Umbilical cord (tissue), 2 donors: Measurements from ENCODE around the gene OR10H3. TPM values are rescaled to one million over a fixed set of nuclear protein-coding genes. Genes with fewer than 3 reads are reported as not detected.
A peak's percentile ranks its signal among the peaks of the same experiment; 100 is the strongest.
"Not testable (repeated sequence)": the region's sequence is repeated elsewhere in the genome, so short reads cannot be mapped to it uniquely, and the experiment has no call there.

Experiments
- DNase-seq: peaks from one replicate; pipeline ENCODE4 v3.0.0-alpha.2; 2015; ENCODE audit warnings: low spot score
- total RNA-seq: library from RNA; depleted of rRNA; stranded (reverse); fragments of >200 nt; gene quantifications from one replicate; pipeline ENCODE4 v1.2.3, GENCODE V29; 2014; ENCODE audit warnings: low replicate concordance; ENCODE audit not compliant: insufficient read depth

The OR10H3 gene, protein sequence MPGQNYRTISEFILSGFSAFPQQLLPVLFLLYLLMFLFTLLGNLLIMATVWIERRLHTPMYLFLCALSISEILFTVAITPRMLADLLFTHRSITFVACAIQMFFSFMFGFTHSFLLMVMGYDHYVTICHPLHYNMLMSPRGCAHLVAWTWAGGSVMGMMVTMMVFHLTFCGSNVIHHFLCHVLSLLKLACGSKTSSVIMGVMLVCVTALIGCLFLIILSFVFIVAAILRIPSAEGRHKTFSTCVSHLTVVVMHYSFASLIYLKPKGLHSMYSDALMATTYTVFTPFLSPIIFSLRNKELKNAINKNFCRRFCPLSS
- total RNA-seq, result not detected

DNA sequence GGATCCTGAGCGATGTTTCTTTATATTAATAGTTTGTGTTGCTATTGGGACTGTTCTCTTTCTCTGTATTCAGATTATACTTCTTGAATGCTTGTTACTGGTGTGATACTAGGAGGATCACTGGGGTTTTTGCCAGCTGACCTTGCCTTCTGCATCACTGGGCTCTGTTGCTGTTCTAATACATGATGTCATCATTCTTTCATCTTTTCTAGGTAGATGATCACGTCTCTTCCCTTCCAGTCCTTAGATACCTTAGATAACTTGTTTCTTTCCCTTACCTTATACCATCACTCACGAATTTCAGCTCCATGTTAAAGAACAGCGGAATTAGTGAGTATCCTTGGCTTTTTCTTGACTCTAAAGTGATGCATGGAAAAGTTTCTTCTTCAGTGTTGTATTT, at the start of gene OR10H3:
Gene OR10H3 (plus strand): TSS at position 264 of the 400 bp plus-strand sequence. CDS start 3,408 bp downstream, outside the sequence.
- DNase-seq, result no peak

DNA sequence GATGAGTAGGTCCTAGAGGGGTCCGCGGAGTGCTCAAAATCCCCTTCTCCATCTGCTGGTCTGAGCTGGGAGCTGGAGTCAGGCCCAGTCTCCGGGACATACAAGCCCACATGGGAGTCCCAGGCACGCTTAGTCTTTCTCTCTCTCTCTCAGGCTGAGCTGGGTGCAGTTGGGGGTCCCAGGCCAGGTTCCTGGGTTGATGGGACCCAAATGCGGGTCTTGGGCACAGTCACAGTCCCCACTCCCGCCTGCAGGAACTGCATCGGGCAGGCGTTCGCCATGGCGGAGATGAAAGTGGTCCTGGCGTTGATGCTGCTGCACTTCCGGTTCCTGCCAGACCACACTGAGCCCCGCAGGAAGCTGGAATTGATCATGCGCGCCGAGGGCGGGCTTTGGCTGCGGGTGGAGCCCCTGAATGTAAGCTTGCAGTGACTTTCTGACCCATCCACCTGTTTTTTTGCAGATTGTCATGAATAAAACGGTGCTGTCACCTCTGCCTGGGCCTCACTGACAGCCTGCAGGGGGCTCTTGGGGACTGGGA, 41.1 kb upstream of the OR10H3 start:
- no peak for DNase-seq

DNA sequence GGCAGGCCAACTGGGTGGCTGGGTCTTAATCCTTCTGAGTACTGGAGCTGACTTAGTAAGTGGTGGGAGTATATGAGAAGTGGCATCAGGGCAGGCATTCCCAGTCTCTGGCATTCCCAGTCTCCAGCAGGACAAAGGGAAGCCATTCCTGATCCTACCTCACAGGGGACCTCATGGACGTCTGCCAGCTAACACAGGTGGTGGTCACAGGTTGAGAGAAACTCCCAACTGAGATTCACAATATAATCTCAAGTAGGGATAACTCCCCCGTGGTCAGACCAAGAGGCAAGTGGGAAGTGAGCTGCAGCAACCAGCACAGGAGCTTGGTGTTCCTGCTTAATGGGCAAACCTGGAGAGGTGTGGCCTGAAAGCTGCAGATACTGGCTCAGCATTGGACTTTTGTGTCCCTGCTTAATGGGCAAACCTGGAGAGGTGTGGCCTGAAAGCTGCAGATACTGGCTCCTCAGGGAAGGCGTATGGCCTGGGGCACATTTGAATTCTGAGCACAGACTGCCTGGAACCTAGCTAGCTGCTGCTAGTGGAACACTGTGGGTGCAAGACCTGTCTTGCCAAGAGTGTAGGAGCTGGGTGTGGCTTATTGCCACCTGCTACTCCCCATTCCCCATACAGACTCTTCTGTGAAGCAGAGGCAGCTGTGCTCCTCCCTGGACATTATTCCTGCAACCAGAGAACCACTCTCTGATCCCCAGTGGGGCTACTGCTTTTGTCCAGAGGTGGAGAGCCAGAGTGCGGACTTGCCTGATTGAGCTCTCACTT, 35.8 kb upstream of the OR10H3 start:
- DNase-seq, result peak; percentile 38

DNA sequence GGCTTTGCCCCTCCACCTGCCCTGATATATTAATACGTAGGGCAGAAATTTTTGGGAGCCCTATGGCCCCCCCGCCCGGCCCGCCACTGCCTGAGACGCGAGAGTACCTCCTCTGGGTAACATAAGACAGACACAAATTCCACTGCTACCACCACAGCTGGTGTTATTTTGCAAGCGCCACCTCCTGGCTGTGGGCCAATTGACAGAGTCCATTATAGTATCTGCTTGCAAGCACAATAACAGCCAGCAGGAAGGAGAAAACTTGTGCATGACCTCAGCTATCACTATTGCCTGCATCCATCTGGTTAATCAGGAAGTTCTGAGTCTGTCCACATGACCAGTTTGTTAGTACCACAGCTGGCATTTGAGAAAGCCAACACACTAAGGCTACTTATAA, 35.3 kb upstream of the OR10H3 start:
- DNase-seq, result peak; percentile 87

DNA sequence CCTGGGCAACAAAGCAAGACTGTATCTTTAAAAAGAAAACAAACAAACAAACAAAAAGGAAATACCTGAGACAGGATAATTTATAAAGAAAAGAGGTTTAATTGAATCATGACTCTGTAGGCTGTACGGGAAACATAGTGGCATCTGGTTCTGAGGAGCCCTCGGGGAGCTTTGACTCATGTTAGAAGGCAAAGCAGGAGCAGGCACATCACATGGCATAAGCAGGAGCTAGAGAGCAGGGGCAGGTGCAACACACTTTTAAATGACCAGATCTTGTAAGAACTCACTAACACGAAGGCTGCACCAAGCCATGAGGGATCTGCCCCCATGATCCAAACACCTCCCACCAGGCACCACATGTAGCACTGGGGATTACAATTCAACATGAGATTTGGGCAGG, 23.1 kb upstream of the OR10H3 start:
- DNase-seq, result no peak

DNA sequence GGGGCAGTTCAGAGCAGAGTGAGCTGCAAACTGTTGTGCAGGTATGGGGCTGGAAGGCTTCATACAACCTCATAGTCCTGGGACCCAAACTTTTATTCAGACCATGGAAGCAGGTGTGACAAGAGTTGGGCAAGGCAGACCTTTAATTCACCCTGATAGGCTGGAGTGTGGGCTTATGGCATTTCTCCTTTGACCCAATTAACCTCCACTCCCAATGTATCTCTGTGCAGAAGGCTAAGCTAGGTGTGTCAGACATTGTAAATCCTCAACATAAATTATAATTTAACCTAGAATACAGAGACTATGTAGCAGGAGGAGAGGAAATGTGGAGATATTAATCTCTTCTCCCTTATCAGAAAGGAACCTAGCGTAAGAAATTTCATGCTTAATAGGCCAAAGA, 22.1 kb upstream of the OR10H3 start:
- DNase-seq, result no peak

DNA sequence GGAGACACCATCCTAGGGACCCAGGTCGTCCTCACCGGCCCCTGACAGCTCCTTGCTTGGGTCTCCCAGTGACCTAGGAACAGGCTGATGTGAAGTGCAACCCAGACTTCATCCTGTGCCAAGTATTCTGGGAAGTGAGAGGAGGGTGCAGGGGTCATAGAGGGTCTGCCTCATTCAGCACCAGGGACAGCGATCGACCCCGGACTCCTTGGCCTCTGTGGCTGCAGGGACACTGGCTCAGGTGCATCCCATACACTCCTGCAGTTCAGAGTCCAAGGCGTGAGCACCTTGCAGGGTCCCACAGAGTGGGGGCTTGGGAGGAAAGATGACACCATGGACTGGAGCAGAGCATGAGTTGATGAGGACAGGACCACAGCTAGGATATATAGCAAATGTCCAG, 20.0 kb upstream of the OR10H3 start:
- no peak for DNase-seq

DNA sequence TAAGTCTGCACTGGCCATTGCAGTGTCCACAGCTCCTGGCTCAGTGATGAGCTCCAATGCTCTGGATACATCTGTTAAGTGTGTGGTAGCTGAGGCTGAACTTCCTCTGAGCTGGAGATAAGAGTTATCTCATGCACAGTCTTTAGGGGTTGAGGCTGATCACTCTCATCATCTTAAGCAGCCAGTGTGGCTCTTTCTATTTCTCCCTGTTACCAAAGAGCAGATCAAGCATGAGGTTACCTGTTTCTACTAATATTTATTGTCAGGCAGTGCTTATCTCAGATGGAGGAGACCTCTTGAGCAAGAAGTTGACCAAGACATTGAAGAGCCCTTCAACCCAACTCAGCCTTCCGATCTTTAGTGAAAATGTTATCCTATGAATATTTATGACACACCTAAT, 16.5 kb upstream of the OR10H3 start:
- no peak for DNase-seq

DNA sequence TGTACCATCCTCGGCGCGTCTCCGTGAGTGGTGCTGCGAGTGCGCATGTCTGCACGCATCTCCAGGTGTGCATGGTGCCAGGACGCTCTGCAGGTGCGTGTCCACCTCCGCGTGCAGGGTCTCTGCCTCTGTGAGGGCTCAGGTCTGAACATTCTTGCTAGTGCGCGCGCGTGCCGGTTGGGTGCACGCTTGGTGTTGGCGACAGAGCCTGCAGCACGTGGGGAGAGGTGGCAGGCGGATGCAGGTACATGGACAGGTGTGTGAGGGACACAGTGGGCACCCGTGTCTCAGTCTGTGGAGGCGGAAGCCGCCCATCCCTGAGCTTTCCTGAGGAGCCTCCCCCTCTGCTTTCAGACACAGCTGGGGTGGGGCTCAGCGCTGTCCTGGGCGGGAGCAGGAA, 14.8 kb upstream of the OR10H3 start:
- no peak for DNase-seq

DNA sequence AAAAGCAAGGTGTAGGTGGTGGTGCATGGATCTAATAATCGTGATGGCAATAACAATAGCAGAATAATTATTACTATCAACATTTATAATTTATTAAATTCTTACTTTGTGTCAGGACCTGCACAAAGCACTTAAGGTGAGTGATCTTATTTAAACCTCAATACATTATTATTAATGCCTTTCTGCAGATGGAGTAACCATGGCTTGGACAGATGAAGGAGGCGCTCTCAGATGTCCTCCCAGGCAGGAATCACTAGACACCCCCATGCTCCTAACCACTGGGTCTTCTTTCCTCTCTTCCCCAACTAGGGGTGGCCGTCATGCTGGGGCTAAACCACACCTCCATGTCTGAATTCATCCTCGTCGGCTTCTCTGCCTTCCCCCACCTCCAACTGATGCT, 10.1 kb upstream of the OR10H3 start, which contains the start of gene OR10H2:
Gene OR10H2 (plus strand): TSS at position 301 of the 400 bp plus-strand sequence. CDS start 20 bp downstream, at position 321.
- DNase-seq, result no peak

DNA sequence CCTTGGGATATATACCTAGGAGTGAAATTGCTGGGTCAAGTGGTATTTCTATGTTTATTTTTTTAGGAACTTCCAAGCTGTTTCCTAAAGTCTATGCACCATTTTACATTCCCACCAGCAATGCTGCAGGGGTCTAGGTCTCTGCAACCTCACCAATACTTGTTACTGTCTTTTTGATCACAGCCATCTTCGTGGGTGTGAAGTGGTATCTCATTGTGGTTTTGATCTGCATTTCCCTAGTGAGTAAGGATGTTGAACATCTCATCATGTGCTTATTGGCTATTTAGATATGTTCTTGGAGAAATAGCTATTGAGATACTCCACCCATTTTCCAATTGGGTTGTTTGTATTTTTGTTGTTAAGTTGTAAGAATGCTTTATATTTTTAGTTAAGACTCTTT, 7.2 kb upstream of the OR10H3 start:
- DNase-seq, result no peak

DNA sequence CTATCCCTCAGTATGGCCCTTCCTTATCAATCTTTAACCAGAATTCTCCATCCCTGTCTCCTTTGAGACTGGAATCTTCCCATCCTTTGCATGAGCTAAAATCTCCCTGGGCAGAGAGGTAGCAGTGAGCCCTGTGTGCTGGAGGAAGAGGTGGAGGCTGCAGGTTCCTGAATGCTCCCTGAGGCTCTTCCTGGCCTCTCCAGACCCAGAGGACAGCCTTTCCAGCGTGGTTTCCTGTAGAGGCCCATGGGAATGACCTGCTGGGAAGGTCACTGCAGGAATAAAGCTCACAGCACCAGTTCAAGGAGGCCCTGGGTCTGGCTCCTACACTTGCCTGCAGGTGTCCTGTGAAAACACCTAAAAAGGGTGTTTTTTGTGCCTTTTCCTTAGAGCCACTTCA, 5.4 kb upstream of the OR10H3 start:
- DNase-seq, result no peak

DNA sequence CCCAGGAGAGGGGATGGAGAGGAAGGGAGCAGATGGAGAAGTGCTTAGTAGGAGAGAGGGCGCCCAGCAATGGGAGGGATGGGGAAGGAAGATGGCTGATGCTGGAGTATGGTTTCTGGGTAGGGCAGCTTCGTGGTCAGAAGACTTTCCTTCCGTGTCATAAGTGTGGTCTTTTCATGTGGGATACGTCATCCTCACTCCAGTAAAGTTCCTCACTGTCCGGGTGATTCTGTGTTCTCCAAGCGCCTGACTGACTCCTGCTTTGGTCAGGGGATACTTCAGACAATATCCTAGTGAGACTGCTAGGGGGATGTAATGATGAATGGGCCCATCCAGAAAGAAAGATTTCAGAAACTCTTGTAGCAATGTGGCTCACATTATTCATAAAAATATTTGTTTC, 3.9 kb upstream of the OR10H3 start:
- DNase-seq, result no peak

DNA sequence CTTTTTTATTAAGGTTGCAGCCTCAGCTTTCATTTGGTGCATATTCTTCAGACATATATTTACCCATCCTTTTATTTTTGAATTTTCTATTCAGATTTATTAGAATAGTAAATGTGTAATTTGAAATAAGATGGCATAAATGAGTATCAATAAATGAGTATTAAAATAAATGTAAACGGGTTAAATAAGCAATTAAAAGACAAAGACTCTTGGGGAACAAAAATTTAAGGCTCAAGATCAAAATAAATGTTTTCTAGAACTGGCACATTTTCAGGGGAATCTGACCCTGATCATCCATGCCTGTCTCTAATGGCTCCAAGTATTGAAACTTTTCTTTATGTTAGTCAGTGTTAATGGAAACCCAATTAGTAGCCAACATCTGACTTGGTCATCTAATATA, 3.0 kb downstream of the OR10H3 start:
- DNase-seq, result no peak

DNA sequence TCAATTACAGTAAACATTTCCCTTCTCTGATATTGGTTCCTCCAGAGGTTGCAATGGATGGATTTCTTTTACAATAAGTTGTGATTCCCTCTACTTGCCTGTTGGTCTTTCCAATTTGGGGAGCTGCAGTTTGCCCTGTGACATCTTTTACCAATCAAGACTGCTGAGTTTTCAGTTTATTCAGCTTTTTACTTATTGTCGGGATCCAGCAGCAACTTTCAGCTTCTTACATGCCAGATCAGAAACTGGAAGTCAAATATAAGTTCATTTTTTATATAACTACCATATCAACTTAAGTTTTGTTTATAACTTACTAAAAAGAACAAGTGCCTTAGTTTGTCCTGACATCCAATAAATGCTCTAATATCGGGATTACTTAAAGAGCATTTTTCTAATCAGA, 10.5 kb downstream of the OR10H3 start:
- no peak for DNase-seq

DNA sequence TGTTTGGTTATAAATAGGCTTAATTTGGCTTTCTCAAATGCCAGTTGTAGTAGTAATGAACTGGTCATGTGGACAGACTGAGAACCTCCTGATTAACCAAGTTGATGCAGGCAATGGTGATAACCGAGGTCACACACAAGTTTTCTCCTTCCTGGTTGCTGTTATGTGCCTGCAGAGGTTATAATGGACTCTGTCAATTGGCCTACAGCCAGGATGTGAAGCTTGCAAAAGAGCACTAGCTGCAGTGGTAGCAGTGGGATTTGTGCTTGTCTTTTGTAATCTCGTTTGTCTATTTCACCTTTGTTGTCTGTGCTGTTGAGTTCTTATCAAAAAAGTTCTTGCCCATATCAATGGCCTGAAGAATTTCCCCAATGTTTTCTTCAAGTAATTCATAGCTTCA, 20.6 kb downstream of the OR10H3 start:
- no peak for DNase-seq

DNA sequence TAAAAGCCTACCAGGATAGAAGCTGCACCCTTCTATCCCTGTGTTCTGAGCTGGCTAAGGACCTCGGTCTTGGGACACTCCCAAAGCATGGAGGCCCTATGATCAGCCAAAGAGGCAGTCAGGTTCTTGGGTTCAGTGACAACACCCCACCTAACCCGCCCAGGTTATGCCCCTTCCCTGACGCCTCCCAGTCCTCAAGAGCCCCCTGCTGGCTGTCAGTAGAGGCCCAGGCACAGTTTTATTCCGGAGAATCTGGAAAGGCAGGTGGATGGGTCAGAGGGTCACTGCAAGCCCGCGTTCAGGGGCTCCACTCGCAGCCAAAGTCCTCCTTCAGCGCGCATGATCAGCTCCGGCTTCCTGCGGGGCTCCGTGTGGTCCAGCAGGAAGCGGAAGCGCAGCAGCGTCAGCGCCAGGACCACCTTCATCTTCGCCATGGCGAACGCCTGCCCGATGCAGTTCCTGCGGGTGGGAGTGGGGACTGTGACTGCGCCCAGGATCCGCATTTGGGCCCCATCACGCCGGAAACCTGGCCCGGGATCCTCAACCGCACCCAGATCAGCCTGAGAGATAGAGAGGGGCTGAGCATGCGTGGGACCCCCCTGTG, 22.3 kb downstream of the OR10H3 start:
- no peak for DNase-seq

DNA sequence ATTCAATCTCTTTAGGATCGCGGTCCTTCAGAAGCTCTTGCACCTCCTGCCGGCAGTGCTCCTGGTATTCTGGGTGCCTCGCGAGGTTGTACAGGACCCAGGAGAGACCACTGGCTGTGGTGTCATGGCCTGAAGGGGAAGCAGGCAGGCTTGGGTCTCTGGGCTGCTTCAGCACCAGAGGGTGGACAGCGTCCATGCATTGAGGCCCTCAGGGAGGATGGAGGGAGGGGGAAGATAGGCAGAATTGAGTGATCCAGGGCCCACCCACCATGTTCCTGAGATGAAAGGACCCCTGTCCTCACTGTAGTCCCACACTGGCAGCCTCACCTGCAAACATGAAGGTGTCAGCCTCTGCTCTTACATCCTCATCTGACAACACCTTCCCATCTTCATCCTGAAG, 31.8 kb downstream of the OR10H3 start:
- no peak for DNase-seq

DNA sequence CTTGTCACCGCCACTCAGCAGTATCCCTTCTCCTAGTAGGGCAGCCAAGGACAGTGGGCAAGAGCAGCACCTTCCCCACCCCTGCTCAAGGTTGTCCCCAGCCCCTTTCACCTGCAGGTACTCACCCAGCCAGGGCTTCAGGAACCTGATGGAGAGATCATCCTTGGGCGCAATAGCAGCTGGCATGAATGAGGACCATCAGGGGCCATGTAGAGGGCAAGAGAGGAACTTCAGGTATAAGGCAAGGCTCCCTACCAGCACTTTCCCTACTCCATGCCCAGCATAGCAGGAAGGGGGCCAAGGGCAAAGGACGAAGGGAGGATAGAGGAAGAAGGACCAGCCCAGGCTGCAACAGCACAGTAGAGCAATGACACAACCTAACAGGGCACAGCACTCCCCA, 36.4 kb downstream of the OR10H3 start:
- DNase-seq, result not testable (repeated sequence)

DNA sequence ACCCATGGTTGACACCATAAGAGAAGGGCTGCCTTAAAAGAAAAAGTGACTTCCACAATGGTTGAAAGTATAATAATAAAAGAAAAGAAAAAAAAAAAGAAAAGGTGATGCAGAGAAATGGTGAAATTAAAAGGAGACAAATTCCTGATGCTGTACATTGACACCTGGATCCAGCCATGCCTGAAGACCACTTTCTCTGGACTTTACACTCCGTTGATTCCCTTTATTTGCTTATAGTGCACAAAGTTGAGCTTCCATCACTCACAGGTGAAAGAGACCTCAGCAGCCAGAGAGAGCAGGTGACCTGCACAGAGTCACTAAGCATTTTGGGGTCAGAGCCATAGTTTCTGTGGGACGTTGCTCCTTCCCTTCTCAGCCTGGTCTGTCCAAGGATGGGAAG, 37.5 kb downstream of the OR10H3 start:
- DNase-seq, result no peak

DNA sequence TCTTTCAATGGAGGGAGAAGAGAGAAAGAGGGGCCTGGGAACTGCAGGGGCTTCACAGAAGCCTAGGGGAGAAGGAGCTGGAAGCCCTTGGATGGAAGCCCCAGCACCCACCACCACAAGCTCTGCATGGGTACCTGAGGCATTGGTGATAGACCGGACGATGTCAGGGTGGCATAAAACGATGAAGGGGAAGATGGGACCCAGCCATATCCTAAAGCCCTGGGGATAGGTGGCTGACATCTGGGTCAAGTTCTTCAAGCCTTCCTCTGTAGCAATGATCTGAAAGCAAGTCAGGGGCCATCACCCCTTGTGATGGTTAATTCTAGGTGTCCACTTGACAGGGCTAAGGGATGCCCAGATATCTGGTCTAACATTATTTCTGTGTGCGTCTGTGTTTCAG, 38.5 kb downstream of the OR10H3 start:
- DNase-seq, result no peak
